HepG2 (cell line): ENCODE data around the gene NFS1. TPM values are rescaled to one million over a fixed set of nuclear protein-coding genes. Genes with fewer than 3 reads are reported as not detected.
"Not testable (repeated sequence)": the region's sequence is repeated elsewhere in the genome, so short reads cannot be mapped to it uniquely, and the experiment has no call there.

Experiments used
- ATAC-seq: fragments of 200-7000 bp; cut with Tn5 transposase; 3 replicates; pipeline ENCODE4 v1.9.1; 2020; ENCODE audit warnings: mild to moderate bottlenecking, moderate library complexity
- BruUV-seq: library from RNA; stranded (reverse); fragments of 400-500 nt; replicated peaks from 2 replicates; lab custom pipeline; 2021; lab: Mats Ljungman, UMichigan
- CTCF ChIA-PET: fragments of 300-600 bp; formaldehyde crosslinking; extraction: SDS; loops from one replicate; lab custom pipeline; 2021; ENCODE audit warnings: low total read pairs, inconsistent platforms, low intra/inter-chr PET ratio; lab: Yijun Ruan, JAX
- POLR2A ChIA-PET: fragments of 350-600 bp; sonication (Branson Sonifier 250); formaldehyde crosslinking; loops from one replicate; lab custom pipeline; 2020; ENCODE audit warnings: antibody characterized with exemption, inconsistent platforms; lab: Yijun Ruan, JAX
- DNase-seq: peaks from one replicate; pipeline ENCODE4 v3.0.0-alpha.2; 2015; ENCODE audit warnings: low spot score
- FAIRE-seq: peaks from 3 replicates; lab custom pipeline; 2011; peaks lifted over from hg19 to GRCh38; lab: Jason Lieb, UNC
- H2AFZ ChIP-seq: one replicate; pipeline ENCODE4 v1.6.1; 2011; ENCODE audit warnings: low read length, inconsistent platforms
- H3K27ac ChIP-seq: fragments of 300-600 bp; 3 replicates; pipeline ENCODE4 v1.8.0; 2011; ENCODE audit warnings: mixed run types, mild to moderate bottlenecking, mixed read lengths, low read length, inconsistent platforms; ENCODE audit not compliant: insufficient read depth; ENCODE audit errors: extremely low read length
- H3K27me3 ChIP-seq, 2 experiments: fragments of 200-600 bp in 1 of 2; 2 replicates in 1 of 2; 3 replicates in 1 of 2; pipeline versions ENCODE4 v1.6.0 to v1.8.0; 2011; ENCODE audit warnings: low read length in 2 of 2, mild to moderate bottlenecking in 2 of 2, moderate library complexity in 2 of 2, inconsistent platforms in 1 of 2; ENCODE audit not compliant: insufficient read depth in 2 of 2, control insufficient read depth in 1 of 2
- H3K36me3 ChIP-seq, 2 experiments: fragments of 200-600 bp in 1 of 2; replicated peaks in 1 of 2; 2 replicates in 1 of 2; 3 replicates in 1 of 2; pipeline versions ENCODE4 v1.5.1 to v1.8.0; 2011; ENCODE audit warnings: low read length in 2 of 2, inconsistent platforms in 1 of 2; ENCODE audit not compliant: insufficient read depth in 2 of 2, control insufficient read depth in 1 of 2
- H3K4me1 ChIP-seq: 2 replicates; pipeline ENCODE4 v1.5.1; 2012; ENCODE audit warnings: low read length, inconsistent platforms; ENCODE audit not compliant: insufficient read depth
- H3K4me2 ChIP-seq: 2 replicates; pipeline ENCODE4 v1.6.0; 2011; ENCODE audit warnings: low read depth, low read length, inconsistent platforms
- H3K4me3 ChIP-seq, 3 experiments: fragments of 200-600 bp in 1 of 3; sonication (generic), shearing (Covaris generic) in 1 of 3; replicated peaks in 1 of 3; 2 replicates each; pipeline ENCODE4 v1.5.1; 2011 to 2016; ENCODE audit warnings: low read length in 3 of 3, inconsistent platforms in 2 of 3, low read depth in 2 of 3, mild to moderate bottlenecking in 2 of 3, control low read depth in 1 of 3, mixed read lengths in 1 of 3; ENCODE audit not compliant: insufficient read depth in 1 of 3
- H3K79me2 ChIP-seq: one replicate; pipeline ENCODE4 v1.6.1; 2011; ENCODE audit warnings: low read length, inconsistent platforms; ENCODE audit not compliant: insufficient read depth
- H3K9ac ChIP-seq: 2 replicates; pipeline ENCODE4 v1.6.0; 2011; ENCODE audit warnings: mild to moderate bottlenecking, low read depth, low read length, inconsistent platforms; ENCODE audit not compliant: insufficient read depth
- H3K9me3 ChIP-seq: 2 replicates; pipeline ENCODE4 v1.5.1; 2012; ENCODE audit warnings: mild to moderate bottlenecking, low read length
- H4K20me1 ChIP-seq: 2 replicates; pipeline ENCODE4 v1.6.0; 2011; ENCODE audit warnings: inconsistent platforms, mild to moderate bottlenecking, low read length, moderate library complexity; ENCODE audit not compliant: insufficient read depth
- CCDC6 ChIP-seq: sonication (generic); formaldehyde crosslinking; IDR thresholded peaks from 2 replicates; pipeline ENCODE4 v1.8.1; 2022; ENCODE audit warnings: mild to moderate bottlenecking, missing genetic modification reagents, moderate library complexity
- EP300 ChIP-seq, 3 experiments: sonication (generic) in 1 of 3; formaldehyde crosslinking in 1 of 3; IDR thresholded peaks; 2 replicates each; pipeline versions ENCODE4 v1.5.1 to v1.6.1; 2011 to 2020; ENCODE audit warnings: low read depth in 2 of 3, low read length in 2 of 3, borderline replicate concordance in 1 of 3, improper control_type of control experiment in 1 of 3, mild to moderate bottlenecking in 1 of 3, missing genetic modification reagents in 1 of 3, moderate library complexity in 1 of 3
- FOXO1 ChIP-seq: sonication (generic); formaldehyde crosslinking; IDR thresholded peaks from 2 replicates; pipeline ENCODE4 v1.4.0; 2020; ENCODE audit warnings: missing genetic modification reagents
- KLF6 ChIP-seq: IDR thresholded peaks from 2 replicates; pipeline ENCODE4 v1.8.0; 2016; ENCODE audit warnings: missing biosample characterization, missing genetic modification reagents
- NR2F1 ChIP-seq, 2 experiments: fragments of 450-650 bp in 1 of 2; formaldehyde crosslinking in 1 of 2; IDR thresholded peaks; 2 replicates each; pipeline versions ENCODE4 v1.5.0 to v1.6.1; 2016 to 2020; ENCODE audit warnings: mild to moderate bottlenecking in 1 of 2, missing compliant biosample characterization in 1 of 2, missing genetic modification reagents in 1 of 2, moderate library complexity in 1 of 2
- PHF8 ChIP-seq: sonication (generic); formaldehyde crosslinking; IDR thresholded peaks from 2 replicates; pipeline ENCODE4 v1.5.0; 2020; ENCODE audit warnings: missing genetic modification reagents
- POLR2A ChIP-seq, 2 experiments: IDR thresholded peaks; 2 replicates each; pipeline ENCODE4 v1.6.1; 2011; ENCODE audit warnings: low read depth in 2 of 2, low read length in 2 of 2, mild to moderate bottlenecking in 1 of 2, moderate library complexity in 1 of 2; ENCODE audit not compliant: insufficient read depth in 1 of 2
- POLR2G ChIP-seq: fragments of 200-400 bp; formaldehyde crosslinking; IDR thresholded peaks from 2 replicates; pipeline ENCODE4 v1.6.1; 2018; ENCODE audit warnings: mild to moderate bottlenecking, low read depth, low read length, moderate library complexity
- RBM22 ChIP-seq: fragments of 200-400 bp; formaldehyde crosslinking; optimal IDR thresholded peaks from 2 replicates; pipeline ENCODE3; 2017; ENCODE audit warnings: mild to moderate bottlenecking, low read length, moderate library complexity
- THAP11 ChIP-seq: IDR thresholded peaks from 2 replicates; pipeline ENCODE4 v1.6.1; 2016; ENCODE audit warnings: missing biosample characterization, missing genetic modification reagents
- THYN1 ChIP-seq: sonication (generic); formaldehyde crosslinking; IDR thresholded peaks from 2 replicates; pipeline ENCODE4 v1.8.1; 2023; ENCODE audit warnings: low read depth, mild to moderate bottlenecking, moderate library complexity, missing genetic modification reagents, borderline replicate concordance
- ZBTB38 ChIP-seq: sonication (generic); formaldehyde crosslinking; IDR thresholded peaks from 2 replicates; pipeline ENCODE4 v1.5.1; 2020; ENCODE audit warnings: mild to moderate bottlenecking, missing genetic modification reagents
- ZMYM3 ChIP-seq: sonication (generic); formaldehyde crosslinking; IDR thresholded peaks from 2 replicates; pipeline ENCODE4 v1.5.1; 2020; ENCODE audit warnings: mild to moderate bottlenecking, missing genetic modification reagents
- ZNF563 ChIP-seq: sonication (generic); formaldehyde crosslinking; IDR thresholded peaks from 2 replicates; pipeline ENCODE4 v1.8.0; 2022; ENCODE audit warnings: mild to moderate bottlenecking, moderate library complexity, missing genetic modification reagents
- WGBS: methylation state at CpG from one replicate; pipeline ENCODE4 v1.1.6; 2017; ENCODE audit warnings: low lambda C conversion rate; 5-methylcytosine and 5-hydroxymethylcytosine counted together
- in situ Hi-C: cut with HindIII; loops from 2 replicates; pipeline ENCODE4 v1.10.0; 2017; ENCODE audit warnings: low pct_unique_long_range_greater_than_20kb; ENCODE audit not compliant: extremely low pct_ligation_motif_present
- intact Hi-C: fragments of 100-400 bp; cut with micrococcal nuclease; formaldehyde crosslinking; loops from one replicate; pipeline ENCODE4 v1.10.0; 2022; ENCODE audit not compliant: unreplicated experiment
- polyA plus RNA-seq, 8 experiments: library from polyadenylated mRNA; depleted of rRNA in 3 of 8; stranded (reverse) in 7 of 8; unstranded in 1 of 8; fragments of >200 nt; fragmentation: Illumina TruSeq in 4 of 8; extraction: Trizol in 4 of 8; gene quantifications; 2 replicates each; pipeline versions ENCODE4 v1.2.1 to v1.2.3, GENCODE V29; 2011 to 2016; ENCODE audit warnings: low read depth in 4 of 8, missing spikeins in 1 of 8, mixed read lengths in 1 of 8; ENCODE audit not compliant: insufficient read depth in 1 of 8
- total RNA-seq, 5 experiments: library from RNA; depleted of rRNA; stranded (reverse); fragments of >200 nt; fragmentation: Illumina TruSeq; extraction: Trizol; gene quantifications; 2 replicates each; pipeline ENCODE4 v1.2.3, GENCODE V29; 2016; ENCODE audit warnings: low read depth in 1 of 5
- TF ChIP-seq, protein P1 (sequence below): sonication (generic); formaldehyde crosslinking; IDR thresholded peaks from 2 replicates; pipeline ENCODE4 v1.8.0; 2022; ENCODE audit warnings: missing genetic modification reagents, mild to moderate bottlenecking, borderline replicate concordance

NFS1 gene
- total and polyA plus RNA-seq, 2 of the 13 experiments (the other 11 are each of a cell fraction or from before 2014, with no cell fraction given), result 65.9 to 88.1 TPM

DNA sequence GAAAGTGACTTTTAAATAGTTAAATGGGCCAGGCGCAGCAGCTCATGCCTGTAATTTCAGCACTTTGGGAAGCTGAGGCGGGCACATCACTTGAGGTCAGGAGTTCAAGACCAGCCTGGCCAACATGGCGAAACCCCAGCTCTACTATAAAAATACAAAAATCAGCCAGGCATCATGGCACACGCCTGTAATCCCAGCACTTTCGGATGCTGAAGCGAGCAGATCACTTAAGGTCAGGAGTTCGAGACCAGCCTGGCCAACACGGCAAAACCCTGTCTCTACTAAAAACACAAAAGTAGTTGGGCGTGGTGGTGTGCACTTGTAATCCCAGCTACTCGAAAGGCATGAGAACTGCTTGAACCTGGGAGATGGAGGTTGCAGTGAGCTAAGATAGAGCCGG is 6.7 kb upstream of the NFS1 start:
- H3K4me1 ChIP-seq; BruUV-seq; H3K4me2 ChIP-seq; intact Hi-C loops; DNase-seq; H2AFZ ChIP-seq; in situ Hi-C loops; H3K9me3 ChIP-seq; H3K9ac ChIP-seq; FAIRE-seq; CTCF ChIA-PET; H3K27me3 ChIP-seq; H3K4me3 ChIP-seq; H3K27ac ChIP-seq; ATAC-seq; TF ChIP-seq EP300 (IDR thresholded peaks at IDR 0.05; ENCODE audit: low read depth in 2 of 2, low read length in 2 of 2): not testable (repeated sequence)
- 96% methylated on average over 11 of the region's 11 CpGs for WGBS
- Histone ChIP-seq H3K79me2 (peaks cover 36% of the 10 kb centered on the region), H3K36me3 (peaks cover 29 to 80% of the 10 kb centered on the region in 2 experiments), H4K20me1 (peaks cover 84% of the 10 kb centered on the region)
- 0 out of 2 replicates have a peak, but pooled peaks have one; percentile 0 for TF ChIP-seq THYN1 (CRISPR knock-in tag)
- peak; percentile 28; the same call in 1 of the 2 replicates for TF ChIP-seq EP300 (CRISPR knock-in tag; IDR thresholded peaks at IDR 0.05; ENCODE audit: borderline replicate concordance)
- 0 out of 2 replicates have a peak, but pooled peaks have one; percentile 33 for TF ChIP-seq KLF6 (CRISPR knock-in tag)
- peak; percentile 16; the same call in 1 of the 2 replicates for TF ChIP-seq ZMYM3 (CRISPR knock-in tag)
- TF ChIP-seq ZBTB38 (CRISPR knock-in tag), result peak; percentile 46; the same call in 1 of the 2 replicates
- 0 out of 2 replicates have a peak, but pooled peaks have one; percentile 34 for TF ChIP-seq CCDC6
- TF ChIP-seq POLR2G, result 0 out of 2 replicates have a peak, but pooled peaks have one; percentile 44
- peak in 1 of 2 experiments; percentile 35; a peak in 1 of 4 replicates for TF ChIP-seq POLR2A (IDR thresholded peaks at IDR 0.05; ENCODE audit: insufficient read depth in 1 of 2, low read depth in 2 of 2, low read length in 2 of 2)
- 0 out of 2 replicates have a peak, but pooled peaks have one; percentile 15 for TF ChIP-seq PHF8 (CRISPR knock-in tag)
- TF ChIP-seq ZNF563, result 0 out of 2 replicates have a peak, but pooled peaks have one; percentile 27
- 0 out of 4 replicates have a peak, but pooled peaks of 1 of the 2 experiments have one; percentile 15 for TF ChIP-seq NR2F1 (CRISPR knock-in tag; IDR thresholded peaks at IDR 0.05)
- TF ChIP-seq FOXO1 (CRISPR knock-in tag), result 0 out of 2 replicates have a peak, but pooled peaks have one; percentile 37
- TF ChIP-seq THAP11 (CRISPR knock-in tag), result 0 out of 2 replicates have a peak, but pooled peaks have one; percentile 8
- peak; percentile 96 for TF ChIP-seq RBM22
- TF ChIP-seq, protein P1, sequence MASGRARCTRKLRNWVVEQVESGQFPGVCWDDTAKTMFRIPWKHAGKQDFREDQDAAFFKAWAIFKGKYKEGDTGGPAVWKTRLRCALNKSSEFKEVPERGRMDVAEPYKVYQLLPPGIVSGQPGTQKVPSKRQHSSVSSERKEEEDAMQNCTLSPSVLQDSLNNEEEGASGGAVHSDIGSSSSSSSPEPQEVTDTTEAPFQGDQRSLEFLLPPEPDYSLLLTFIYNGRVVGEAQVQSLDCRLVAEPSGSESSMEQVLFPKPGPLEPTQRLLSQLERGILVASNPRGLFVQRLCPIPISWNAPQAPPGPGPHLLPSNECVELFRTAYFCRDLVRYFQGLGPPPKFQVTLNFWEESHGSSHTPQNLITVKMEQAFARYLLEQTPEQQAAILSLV (CRISPR knock-in tag), result 0 out of 2 replicates have a peak, but pooled peaks have one; percentile 14
- POLR2A ChIA-PET, result interaction anchor here (1.5 to 23.6 kb wide), 3 partner anchors 20 to 89 kb away, joined by 4 to 319 read pairs (median 17); partner anchors contain the start of gene RBM39
